NCI-H526 (cell line): Measurements from ENCODE around the gene PCDH18.
"Not testable (repeated sequence)": the region's sequence is repeated elsewhere in the genome, so short reads cannot be mapped to it uniquely, and the experiment has no call there.

Experiments
- DNase-seq, 2 experiments: peaks; one replicate each; lab custom pipeline; 2025; lab: John Stamatoyannopoulos, UW

The PCDH18 gene, protein sequence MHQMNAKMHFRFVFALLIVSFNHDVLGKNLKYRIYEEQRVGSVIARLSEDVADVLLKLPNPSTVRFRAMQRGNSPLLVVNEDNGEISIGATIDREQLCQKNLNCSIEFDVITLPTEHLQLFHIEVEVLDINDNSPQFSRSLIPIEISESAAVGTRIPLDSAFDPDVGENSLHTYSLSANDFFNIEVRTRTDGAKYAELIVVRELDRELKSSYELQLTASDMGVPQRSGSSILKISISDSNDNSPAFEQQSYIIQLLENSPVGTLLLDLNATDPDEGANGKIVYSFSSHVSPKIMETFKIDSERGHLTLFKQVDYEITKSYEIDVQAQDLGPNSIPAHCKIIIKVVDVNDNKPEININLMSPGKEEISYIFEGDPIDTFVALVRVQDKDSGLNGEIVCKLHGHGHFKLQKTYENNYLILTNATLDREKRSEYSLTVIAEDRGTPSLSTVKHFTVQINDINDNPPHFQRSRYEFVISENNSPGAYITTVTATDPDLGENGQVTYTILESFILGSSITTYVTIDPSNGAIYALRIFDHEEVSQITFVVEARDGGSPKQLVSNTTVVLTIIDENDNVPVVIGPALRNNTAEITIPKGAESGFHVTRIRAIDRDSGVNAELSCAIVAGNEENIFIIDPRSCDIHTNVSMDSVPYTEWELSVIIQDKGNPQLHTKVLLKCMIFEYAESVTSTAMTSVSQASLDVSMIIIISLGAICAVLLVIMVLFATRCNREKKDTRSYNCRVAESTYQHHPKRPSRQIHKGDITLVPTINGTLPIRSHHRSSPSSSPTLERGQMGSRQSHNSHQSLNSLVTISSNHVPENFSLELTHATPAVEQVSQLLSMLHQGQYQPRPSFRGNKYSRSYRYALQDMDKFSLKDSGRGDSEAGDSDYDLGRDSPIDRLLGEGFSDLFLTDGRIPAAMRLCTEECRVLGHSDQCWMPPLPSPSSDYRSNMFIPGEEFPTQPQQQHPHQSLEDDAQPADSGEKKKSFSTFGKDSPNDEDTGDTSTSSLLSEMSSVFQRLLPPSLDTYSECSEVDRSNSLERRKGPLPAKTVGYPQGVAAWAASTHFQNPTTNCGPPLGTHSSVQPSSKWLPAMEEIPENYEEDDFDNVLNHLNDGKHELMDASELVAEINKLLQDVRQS

DNA sequence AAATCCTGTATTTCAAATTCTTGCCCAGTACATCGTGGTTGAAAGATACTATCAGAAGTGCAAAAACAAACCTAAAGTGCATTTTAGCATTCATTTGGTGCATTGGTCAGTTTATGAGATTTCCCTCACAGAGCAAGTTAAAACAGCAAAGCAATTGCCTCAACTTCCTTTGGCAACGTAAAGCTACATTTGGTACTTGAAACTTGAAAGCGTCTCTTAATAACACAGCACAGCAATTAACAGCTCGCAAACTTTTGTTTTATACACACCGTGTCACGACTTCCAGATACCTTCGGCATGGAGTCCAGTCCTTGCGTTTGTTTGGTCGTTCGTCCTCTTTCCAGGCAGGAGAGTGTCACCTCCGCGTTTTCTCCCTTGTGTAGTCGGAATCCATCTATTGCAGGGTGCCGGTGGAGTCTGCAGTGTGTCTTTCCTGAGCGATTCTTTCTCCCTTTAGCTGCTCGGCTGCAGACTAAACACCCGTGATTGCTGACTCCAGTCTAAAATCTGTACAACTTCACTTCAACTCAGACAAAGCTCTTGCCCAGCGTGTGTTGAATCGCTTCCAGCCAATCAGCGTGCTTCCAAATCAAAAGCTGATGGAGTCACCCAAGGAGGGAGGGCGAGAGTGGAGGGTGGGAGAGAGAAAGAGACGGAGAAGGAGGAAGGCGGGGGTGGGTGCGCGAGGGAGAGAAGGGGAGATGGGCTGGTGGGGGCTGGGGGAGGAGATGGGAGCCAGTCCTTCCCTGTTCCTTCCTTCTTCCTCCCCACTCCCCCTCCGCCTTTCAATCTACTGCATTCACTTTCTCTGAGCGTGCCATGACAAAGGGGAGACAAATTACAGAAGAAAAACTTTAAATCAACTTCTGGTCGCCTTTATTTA lies at the start of gene PCDH18:
TSS of gene PCDH18 (minus strand) at position 509 of the 883 bp plus-strand sequence. CDS start at position 103, 406 bp downstream.
- peak in 1 of 2 experiments; percentile 30 for DNase-seq

DNA sequence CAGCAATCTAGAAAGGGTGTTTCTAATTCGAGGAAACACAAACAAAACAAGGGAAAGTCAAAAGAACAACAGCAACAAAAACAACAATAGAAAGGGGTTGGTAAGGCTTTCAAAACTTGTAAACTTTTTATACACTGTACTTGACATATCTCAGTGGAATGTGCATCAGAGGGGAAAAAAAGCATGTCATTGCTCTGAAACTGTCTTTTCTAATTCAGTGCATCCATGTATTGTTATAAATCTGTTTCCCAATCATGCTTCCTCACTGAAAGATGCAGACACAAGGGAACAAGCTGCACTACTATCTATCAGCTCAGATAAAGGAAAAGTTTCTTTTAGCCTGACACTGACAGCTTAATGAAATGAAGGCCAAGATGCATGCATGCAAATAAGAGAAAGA lies 44.2 kb upstream of the PCDH18 start:
- no peak for DNase-seq

DNA sequence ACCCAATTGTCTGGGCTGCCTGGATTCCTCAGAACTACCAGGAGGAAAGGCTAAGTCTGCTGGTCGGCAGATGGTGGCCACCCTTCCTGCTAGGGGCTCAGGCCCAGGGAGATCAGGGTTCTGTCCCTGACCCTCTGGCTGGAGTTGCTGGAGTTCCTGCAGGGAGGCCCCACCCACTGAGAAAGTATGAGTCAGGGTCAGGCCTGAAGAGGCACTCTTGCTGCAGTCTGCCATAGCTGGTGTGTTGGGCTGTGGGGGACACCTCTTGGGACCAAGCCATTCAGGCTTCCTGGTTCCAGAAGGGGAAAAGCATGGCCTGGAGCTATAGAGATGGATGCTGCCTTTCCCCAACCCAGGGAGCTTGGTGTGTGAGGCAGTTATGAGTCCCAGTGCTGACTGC lies 40.4 kb upstream of the PCDH18 start:
- DNase-seq = no peak

DNA sequence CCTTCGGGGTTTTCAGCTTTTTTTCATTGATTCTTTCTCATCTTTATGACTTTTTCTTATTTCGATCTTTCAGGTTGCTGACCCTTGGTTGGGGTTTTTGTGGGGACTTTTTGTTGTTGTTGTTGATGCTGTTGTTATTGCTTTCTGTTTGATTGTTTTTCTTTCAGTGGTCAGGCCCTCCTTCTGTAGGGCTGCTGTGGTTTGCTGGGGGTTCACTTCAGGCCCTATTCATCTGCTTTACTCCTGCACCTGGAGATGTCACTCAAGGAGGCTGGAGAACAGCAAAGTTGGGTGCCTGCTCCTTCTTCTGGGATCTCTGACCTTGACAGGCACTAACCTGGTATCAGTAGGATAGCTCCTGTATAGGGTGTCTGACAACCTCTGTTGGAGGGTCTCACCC lies 39.9 kb upstream of the PCDH18 start:
- no peak for DNase-seq

DNA sequence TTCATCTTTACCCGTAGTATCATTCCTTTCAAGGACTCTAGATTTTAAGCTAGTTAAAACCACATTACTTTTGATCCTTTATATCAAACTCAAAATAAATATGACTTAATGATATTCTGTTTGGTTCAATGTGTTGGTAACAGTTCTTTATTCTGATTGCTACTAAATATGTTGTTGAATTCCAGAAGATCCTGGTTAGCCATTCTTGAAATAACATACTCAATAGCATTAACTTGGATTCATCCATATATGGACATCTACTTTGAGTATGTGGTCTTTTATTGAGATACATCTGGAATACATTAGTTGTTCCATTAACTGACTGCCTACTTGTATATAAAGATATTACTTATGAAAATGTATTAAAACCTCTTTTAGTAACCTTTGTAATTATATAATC lies 27.5 kb upstream of the PCDH18 start:
- no peak for DNase-seq

DNA sequence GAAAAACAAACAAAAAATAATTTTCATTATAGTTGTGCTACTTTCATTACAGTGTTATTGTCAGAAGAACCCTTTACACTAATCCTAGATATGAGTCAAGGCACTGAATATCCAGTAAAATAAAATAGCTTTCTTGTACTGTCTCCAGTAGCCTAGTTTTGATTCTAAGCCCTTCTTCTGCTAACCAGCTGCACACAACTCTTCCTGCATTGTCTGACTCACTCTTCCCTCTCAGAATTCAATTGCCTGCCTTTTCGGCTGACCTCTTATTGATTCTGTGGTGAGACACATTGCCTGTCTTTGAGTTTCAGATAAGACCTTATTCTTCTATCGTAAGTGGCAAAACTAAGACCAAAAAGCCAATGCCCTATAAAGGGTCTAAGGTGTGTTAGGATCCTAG lies 26.7 kb upstream of the PCDH18 start:
- DNase-seq = no peak

DNA sequence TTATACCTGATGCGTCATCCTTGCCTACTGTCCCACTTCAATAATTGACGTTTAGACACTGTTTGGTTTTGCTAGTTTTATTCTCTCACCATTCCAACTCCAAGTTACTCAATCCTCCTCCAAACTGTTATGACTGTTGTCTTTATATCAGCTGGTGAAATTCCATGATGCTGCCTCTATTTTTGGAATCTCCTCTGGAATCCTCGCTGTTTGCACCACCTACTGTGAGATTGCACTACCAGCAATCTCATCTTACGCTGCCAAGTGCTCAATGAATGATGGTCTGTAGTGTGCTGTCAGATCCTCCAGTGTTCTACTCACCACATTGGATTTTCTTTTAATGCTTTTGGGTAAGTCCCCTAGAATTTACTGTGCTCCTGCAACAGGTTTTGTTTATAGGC lies 13.2 kb upstream of the PCDH18 start:
- no peak for DNase-seq

DNA sequence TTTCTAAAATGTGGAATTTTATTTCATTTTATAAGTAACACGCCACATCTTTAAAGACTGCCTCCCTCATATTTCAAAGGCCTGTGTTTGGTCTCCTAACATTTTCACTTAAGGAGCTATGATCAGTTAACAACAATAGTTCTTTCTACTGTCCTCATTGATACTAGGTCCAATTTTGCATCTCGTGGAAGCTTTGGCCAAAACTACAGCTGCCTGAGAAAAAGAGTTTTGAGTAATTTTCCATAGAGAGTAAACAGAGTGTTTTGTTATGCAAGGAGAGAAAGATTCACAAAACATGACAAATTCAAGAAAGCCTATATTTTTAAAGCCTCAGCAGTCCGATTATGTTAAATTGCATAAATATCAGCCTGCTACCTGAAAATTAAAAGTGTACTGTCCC lies 11.4 kb upstream of the PCDH18 start:
- DNase-seq = no peak

DNA sequence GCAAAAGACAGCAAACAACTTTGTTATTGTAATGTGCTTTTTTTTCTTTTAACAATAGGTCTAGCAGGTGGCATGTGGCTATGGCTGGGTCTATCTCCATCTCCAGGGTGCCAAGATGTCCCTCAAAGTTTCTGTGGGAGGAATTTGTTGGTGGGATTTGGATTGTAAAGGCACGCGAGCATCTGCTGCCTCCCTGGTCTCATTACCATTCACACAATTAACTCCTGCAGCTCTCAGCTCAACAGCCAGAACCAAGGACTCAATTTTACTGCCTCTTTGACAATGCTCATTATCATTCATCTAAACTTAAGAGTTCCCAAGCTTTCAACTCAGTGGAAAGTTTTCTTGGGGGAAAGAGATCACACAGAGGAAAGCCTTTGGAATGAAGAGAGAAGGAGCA lies 10.9 kb upstream of the PCDH18 start:
- no peak for DNase-seq

DNA sequence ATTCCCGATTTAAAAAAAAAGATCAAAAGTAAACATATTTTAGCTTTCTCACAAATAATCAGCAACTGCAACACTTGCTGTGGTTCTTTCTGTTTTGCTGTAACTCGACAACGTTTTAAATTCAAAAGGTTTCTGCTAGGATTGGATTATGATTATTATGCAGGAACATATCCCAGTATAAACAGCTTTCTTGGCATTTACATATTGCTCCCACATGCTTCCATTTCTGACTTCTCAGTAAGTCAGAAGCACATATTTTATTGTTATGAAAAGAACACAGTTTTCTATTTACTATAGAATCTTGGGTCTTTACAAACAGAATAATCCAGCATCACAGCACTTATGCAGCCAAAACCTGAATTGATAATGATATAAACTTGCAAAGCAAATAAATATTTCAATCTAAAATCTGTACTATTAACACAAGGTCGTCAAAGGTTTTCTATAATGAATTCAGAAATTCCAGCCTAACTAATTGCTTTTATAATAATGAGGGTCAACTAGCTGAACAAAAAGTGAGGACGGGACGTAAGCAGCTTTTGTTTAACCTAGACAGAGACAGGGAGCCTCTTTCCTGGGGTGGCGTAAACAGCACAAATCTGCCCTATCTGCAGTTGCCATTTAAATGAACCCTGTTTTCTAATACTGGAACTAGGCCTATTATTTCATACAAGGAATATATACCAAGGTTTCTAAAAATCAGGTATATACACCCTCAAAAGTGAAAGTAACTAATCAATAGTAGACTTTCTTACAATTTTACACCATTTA lies 9.8 kb upstream of the PCDH18 start:
- DNase-seq = no peak

DNA sequence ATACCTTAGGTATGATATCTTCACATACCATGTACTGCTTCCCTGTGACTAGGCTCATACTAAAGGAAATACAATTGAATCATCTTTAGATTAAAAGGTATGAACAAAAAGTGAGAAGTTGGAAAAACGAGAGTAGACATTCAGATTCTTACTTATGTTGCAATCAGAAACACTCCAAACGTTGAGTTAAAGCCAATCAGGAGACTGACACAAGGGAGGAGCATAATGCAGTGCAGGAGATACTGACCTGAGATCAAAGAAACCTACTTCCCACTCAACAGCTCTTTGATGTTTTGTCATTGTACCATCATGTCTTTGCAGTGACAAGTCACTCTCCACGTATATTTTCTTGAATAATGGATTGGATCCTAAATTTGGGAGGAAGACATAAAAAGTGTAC lies 8.9 kb upstream of the PCDH18 start:
- DNase-seq = no peak

DNA sequence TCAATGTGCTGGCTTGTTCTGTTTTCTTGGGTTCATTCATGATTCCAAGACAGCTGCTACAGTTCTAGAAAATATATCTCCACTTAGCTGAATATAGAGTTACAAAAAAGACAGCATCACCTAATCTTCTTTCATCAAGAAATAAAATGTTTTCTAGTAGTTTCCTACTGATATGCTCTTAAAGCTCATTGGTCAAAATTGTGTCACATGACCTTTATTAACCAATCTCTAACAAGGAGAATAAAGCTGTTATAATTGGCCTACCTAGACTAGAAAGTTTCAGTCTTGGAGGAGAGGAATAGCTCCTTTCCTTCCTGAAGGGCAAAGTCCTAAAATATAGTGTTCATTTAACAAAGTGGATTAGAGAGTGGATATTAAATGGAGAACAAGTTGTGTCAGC lies 8.1 kb upstream of the PCDH18 start:
- no peak for DNase-seq

DNA sequence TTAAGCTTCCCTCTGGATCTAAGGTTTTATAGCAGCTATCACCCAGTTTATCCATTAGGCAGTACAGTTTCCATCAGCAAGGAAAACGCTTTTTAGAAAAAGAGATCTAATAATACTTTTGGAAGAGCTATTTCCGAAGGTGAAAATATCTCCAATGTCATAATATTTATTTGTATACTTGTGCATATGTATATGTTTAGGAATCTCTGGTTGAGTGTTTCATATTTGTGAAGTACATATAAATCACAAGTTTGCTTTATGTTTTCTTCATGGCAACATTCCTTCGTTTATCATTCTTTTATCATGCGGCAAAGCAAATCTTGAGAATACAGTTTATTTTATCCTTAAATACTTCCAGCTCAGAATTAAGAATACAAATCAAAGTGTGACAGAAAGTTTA lies 6.2 kb upstream of the PCDH18 start:
- no peak for DNase-seq

DNA sequence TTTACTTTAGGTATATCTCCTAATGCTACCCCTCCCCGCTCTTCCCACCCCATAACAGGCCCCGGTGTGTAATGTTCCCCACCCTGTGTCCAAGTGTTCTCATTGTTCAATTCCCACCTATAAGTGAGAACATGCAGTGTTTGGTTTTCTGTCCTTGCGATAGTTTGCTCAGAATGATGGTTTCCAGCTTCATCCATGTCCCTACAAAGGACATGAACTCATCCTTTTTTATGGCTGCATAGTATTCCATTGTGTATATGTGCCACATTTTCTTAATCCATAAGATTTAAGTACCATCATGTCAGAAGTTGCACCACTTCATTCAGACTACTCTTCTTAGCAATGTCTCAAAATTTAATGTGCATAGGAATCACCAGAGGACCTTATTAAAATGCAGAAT lies 5.5 kb upstream of the PCDH18 start:
- not testable (repeated sequence) for DNase-seq

DNA sequence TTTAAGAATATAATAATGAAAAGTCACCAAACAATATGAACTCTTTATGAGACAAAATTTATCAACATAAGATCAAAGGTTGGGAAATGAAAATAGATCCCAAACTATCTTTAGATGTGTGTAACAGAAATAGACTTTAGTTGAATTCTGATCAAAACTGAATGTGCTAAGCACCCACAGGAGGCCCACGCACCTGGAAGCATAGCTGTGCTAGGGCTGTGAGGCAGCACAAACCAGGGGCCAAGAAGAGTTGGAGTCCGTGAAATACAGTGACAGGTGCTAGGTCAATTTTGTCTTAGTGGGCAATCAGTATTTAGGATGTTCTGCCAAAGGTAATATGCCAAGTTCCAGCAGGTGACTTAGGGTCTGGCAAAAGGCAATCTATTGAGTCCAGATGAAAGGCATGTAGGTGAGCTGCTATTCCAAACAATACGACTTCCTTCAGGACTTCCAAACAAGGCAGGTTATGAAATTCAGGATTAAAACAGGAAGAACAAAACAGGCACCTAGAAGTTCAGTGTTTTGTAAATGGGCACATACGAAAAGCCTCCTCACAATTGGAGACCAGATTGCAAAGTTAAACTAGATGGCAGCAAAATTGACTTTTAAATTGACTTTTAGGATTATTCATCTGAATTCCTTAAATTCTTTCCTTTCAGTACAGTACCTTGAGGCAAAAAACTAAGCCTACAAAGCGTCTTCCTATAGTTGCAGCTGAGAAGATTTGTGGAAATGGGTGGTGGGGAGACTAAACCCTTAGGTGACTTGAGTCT lies 4.7 kb upstream of the PCDH18 start:
- DNase-seq = no peak

DNA sequence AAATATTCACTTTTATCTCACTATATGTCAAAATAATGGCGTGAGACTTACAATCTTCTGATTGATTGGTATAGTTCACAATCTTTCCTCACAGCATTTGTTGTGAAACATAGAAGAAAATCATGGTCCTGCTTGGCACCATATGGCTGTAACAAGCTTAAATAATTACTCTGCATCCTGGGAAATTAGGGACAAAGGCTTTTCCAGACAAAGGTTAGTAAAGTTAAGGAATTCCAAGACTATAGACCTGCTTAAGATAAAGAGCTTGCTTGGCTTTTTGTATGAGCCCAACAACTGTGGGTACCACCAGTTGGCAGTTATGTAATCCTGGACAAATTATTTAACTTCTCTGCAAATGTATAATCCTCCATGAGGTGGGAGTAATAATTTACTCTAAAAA lies 3.4 kb upstream of the PCDH18 start:
- no peak for DNase-seq

DNA sequence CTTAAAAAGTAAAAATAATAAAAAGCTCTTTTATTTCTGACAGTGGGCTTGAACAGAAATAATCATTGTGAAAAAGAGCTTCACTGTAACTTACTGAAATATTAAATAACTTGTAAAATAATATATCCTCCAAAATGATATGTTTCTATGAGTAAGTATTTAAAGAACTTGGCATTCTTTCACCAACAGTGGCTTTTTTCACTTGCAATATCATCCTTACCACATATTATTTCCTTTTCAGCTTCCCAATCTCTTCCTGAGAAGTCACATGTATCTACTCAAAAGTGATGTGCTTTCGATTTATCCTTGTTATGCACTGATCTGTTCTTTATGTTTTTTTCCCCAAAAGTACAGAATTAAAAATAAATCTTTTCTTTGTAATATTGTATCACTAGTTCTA lies 2.2 kb upstream of the PCDH18 start:
- DNase-seq = no peak

DNA sequence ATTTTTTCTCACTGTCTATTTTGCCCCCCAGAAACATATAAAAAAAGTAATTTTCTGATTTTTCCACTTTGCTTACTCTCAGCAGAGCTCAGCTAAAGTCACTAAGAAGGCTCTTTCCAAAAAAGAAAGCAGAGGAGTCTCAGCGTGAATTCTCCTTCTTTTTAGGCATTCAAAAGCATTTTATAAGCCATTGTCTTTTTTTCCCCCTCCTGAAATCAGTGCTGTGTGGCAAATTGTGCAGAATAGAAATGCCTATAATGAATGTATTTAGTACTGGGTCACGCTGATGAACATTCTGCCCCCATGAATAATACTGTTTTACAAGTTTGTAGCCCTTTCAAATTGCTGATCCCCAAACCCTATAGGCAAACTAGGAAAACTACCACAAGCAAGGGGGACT lies 1.6 kb upstream of the PCDH18 start:
- no peak for DNase-seq

DNA sequence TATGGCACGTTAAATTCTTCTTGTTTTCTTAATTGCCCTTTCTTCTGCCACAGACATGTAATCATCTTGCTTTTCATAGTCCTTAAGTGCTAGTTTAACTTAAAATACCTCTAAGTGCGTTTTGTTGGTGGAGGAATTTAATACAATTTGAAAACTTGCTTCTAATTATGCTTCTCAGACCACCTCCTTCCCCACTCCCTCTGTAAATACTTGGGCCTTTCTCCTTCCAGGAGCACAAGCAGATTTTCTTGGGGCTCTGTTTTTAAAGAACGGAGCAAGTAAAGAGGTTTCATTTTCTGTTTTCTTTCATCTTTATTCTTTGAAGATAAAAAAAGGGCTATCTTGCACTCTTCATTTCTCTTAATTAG lies 559 bp upstream of the PCDH18 start:
- DNase-seq = no peak
